ENCODE results near the gene HIBADH.
A peak's percentile ranks its signal among the peaks of the same experiment; 100 is the strongest.
"Not testable (repeated sequence)": the region's sequence is repeated elsewhere in the genome, so short reads cannot be mapped to it uniquely, and the experiment has no call there.

The HIBADH gene

GRCh38 chr7:27661811-27662489, 733 bp downstream of the HIBADH start:
- Mint-ChIP-seq H3K27me3 (ENCODE audit: low read depth) (no peaks in the 10 kb centered on the region), H3K27ac (peak overlapping the region; percentile 65), H3K36me3 (ENCODE audit: low read depth) (peaks cover 2% of the 10 kb centered on the region), H3K9me3 (no peaks in the 10 kb centered on the region), H3K4me1 (ENCODE audit: low read depth) (peaks cover 8% of the 10 kb centered on the region), H3K4me3 (peak overlapping the region; percentile 81)

- Mint-ChIP-seq H3K9me3 (no peaks in the 10 kb centered on the region), H3K27ac (no peak overlapping the region), H3K36me3 (ENCODE audit: low read depth) (peaks cover 3% of the 10 kb centered on the region), H3K27me3 (ENCODE audit: low read depth) (no peaks in the 10 kb centered on the region), H3K4me3 (no peak overlapping the region), H3K4me1 (ENCODE audit: low read depth) (peaks cover 2% of the 10 kb centered on the region)
These were observed 6.0 kb downstream of the HIBADH start for GRCh38 chr7:27656724-27657123.

- no peaks in the 10 kb centered on the region for H3K27me3 Mint-ChIP-seq (ENCODE audit: low read depth)
- H3K9me3 Mint-ChIP-seq, result no peaks in the 10 kb centered on the region
- no peak overlapping the region for H3K27ac Mint-ChIP-seq
These were observed 7.5 kb downstream of the HIBADH start for GRCh38 chr7:27655184-27655583.

DNA sequence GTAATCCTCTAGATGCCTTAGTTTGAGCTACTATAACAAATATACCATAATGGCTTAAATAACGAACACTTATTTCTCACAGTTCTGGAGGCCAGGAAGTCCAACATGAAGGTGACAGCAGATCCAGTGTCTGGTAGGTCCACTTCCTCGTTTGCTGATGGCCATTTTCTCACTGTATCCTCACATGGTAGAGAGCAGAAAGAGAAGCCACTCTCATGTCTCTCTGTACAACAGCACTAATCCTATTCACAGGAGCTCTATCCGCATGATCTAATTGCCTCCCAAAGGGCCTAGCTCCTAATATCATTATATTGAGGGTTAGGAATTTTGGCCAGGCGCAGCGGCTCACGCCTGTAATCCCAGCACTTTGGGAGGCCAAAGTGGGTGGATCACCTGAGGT, 10.2 kb downstream of the HIBADH start:
- no peaks in the 10 kb centered on the region for H3K27me3 Mint-ChIP-seq (ENCODE audit: low read depth)
- H3K4me3 Mint-ChIP-seq, result no peak overlapping the region
- no peaks in the 10 kb centered on the region for H3K4me1 Mint-ChIP-seq (ENCODE audit: low read depth)
- no peak overlapping the region for H3K27ac Mint-ChIP-seq
- H3K36me3 Mint-ChIP-seq (ENCODE audit: low read depth), result peaks cover 8% of the 10 kb centered on the region
- H3K9me3 Mint-ChIP-seq, result no peaks in the 10 kb centered on the region

More at GRCh38 chr7:27655184-27655583, 7.5 kb downstream of the HIBADH start:
- H3K36me3 Mint-ChIP-seq (ENCODE audit: low read depth), result peaks cover 3% of the 10 kb centered on the region
- H3K4me1 Mint-ChIP-seq (ENCODE audit: low read depth), result no peaks in the 10 kb centered on the region
- no peak overlapping the region for H3K4me3 Mint-ChIP-seq

- H3K4me1 Mint-ChIP-seq (ENCODE audit: low read depth), result no peaks in the 10 kb centered on the region
- no peaks in the 10 kb centered on the region for H3K27me3 Mint-ChIP-seq (ENCODE audit: low read depth)
- no peak overlapping the region for H3K4me3 Mint-ChIP-seq
- H3K27ac Mint-ChIP-seq, result no peak overlapping the region
- H3K36me3 Mint-ChIP-seq (ENCODE audit: low read depth), result peaks cover 9% of the 10 kb centered on the region
- no peaks in the 10 kb centered on the region for H3K9me3 Mint-ChIP-seq
These were observed 11.0 kb downstream of the HIBADH start for GRCh38 chr7:27651702-27652101.

DNA sequence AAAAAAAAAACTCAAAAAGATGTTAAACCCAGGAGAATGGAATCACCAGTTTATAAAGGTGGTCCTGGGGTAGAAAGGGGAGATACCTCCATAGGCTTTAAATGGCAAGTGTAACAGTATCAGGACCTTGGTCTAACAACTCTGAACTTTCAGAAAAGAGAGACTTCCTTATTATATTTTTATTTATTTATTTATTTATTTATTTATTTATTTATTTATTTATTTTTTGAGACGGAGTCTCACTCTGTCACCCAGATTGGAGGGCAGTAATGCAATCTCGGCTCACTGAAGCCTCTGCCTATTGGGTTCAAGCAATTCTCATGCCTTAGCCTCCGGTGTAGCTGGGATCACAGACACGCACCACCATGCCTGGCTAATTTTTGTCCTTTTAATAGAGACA, 12.4 kb downstream of the HIBADH start:
- H3K4me3 Mint-ChIP-seq, result no peak overlapping the region
- no peak overlapping the region for H3K27ac Mint-ChIP-seq
- no peaks in the 10 kb centered on the region for H3K4me1 Mint-ChIP-seq (ENCODE audit: low read depth)
- H3K36me3 Mint-ChIP-seq (ENCODE audit: low read depth), result peaks cover 9% of the 10 kb centered on the region
- no peaks in the 10 kb centered on the region for H3K27me3 Mint-ChIP-seq (ENCODE audit: low read depth)
- no peaks in the 10 kb centered on the region for H3K9me3 Mint-ChIP-seq

DNA sequence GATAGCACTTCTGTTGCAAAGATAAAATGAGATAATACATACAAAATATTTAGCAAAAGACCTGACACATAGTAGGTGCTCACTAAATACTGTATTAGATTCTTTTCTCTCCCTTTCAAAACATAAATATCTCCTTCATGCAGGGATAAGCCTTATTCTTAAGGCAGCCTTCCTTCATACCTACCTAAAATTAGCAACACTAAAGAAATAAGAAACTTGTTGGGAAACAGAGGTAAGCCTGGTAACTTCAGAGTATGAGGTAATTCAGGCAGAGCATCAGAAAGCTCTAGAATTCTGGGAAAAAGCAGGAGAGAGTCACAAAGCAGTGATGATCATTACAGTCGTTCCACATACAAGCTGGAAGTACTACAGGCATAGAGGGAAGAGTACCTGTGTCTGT, 15.2 kb downstream of the HIBADH start:
- Mint-ChIP-seq H3K9me3 (no peaks in the 10 kb centered on the region), H3K4me1 (ENCODE audit: low read depth) (no peaks in the 10 kb centered on the region), H3K27me3 (ENCODE audit: low read depth) (no peaks in the 10 kb centered on the region), H3K27ac (no peak overlapping the region), H3K4me3 (no peak overlapping the region), H3K36me3 (ENCODE audit: low read depth) (peaks cover 10% of the 10 kb centered on the region)

GRCh38 chr7:27647046-27647445, 15.6 kb downstream of the HIBADH start:
- H3K9me3 Mint-ChIP-seq, result no peaks in the 10 kb centered on the region
- peaks cover 10% of the 10 kb centered on the region for H3K36me3 Mint-ChIP-seq (ENCODE audit: low read depth)
- no peaks in the 10 kb centered on the region for H3K4me1 Mint-ChIP-seq (ENCODE audit: low read depth)
- no peaks in the 10 kb centered on the region for H3K27me3 Mint-ChIP-seq (ENCODE audit: low read depth)
- H3K4me3 Mint-ChIP-seq, result no peak overlapping the region
- no peak overlapping the region for H3K27ac Mint-ChIP-seq

- no peaks in the 10 kb centered on the region for H3K9me3 Mint-ChIP-seq
- no peaks in the 10 kb centered on the region for H3K27me3 Mint-ChIP-seq (ENCODE audit: low read depth)
- H3K27ac Mint-ChIP-seq, result no peak overlapping the region
- no peak overlapping the region for H3K4me3 Mint-ChIP-seq
- peaks cover 3% of the 10 kb centered on the region for H3K36me3 Mint-ChIP-seq (ENCODE audit: low read depth)
- H3K4me1 Mint-ChIP-seq (ENCODE audit: low read depth), result no peaks in the 10 kb centered on the region
These were observed 20.4 kb downstream of the HIBADH start for GRCh38 chr7:27642271-27642670.

DNA sequence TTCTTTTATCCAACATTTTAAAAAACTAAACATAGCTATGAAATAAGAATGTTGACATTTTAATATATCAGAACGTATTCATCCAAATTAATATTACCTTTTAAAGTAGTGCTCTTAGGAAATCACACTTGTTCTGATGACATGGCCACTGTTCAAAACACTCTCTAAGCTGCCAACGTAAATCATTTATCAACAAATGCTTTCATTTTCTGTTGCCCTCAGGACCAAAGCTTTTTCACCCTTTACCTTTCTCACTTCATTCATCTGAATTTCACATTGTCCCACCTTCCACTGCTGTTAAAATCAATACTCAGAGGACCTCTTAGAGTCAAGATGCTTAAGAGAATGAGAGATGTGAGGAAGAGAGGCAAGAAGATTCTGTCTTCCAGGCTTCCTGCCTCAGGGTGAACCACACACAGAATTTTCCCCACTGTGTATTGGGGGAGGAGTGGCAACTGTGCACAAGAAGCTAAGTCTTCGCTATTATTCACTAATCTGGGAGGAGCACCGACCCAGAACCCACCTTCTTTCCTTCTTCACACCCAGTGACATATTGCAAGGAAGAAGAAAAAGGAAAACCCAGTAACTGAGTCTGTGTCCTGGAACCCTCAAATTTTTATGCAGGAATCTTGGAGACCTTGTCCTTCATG, 21.0 kb downstream of the HIBADH start:
- Mint-ChIP-seq H3K27ac (no peak overlapping the region), H3K4me3 (no peak overlapping the region), H3K9me3 (no peaks in the 10 kb centered on the region), H3K36me3 (ENCODE audit: low read depth) (peaks cover 4% of the 10 kb centered on the region), H3K27me3 (ENCODE audit: low read depth) (no peaks in the 10 kb centered on the region), H3K4me1 (ENCODE audit: low read depth) (no peaks in the 10 kb centered on the region)

GRCh38 chr7:27640884-27641574, 21.7 kb downstream of the HIBADH start:
- H3K36me3 Mint-ChIP-seq (ENCODE audit: low read depth), result peaks cover 6% of the 10 kb centered on the region
- no peak overlapping the region for H3K27ac Mint-ChIP-seq
- no peak overlapping the region for H3K4me3 Mint-ChIP-seq
- H3K27me3 Mint-ChIP-seq (ENCODE audit: low read depth), result no peaks in the 10 kb centered on the region
- peaks cover 4% of the 10 kb centered on the region for H3K4me1 Mint-ChIP-seq (ENCODE audit: low read depth)
- no peaks in the 10 kb centered on the region for H3K9me3 Mint-ChIP-seq

DNA sequence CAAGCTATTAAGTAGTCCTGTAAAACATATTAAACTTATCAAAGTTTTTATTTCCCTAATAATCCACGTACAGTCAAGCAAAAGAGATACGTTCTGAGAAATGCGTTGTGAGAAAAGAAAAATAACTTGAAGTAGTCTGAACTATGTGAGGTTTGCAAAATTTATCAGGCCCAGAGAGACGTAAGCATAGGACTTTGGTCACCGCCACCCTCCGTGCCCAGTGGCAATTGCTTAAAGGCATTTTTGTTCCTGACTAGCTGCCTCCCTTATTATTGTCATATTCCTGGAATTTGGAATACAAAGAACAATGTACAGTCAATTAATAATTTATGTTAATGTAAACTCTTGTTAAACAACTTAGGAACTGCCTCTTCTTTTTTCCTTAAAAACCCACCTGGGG, 22.8 kb downstream of the HIBADH start:
- H3K9me3 Mint-ChIP-seq, result no peaks in the 10 kb centered on the region
- H3K27ac Mint-ChIP-seq, result no peak overlapping the region
- no peak overlapping the region for H3K4me3 Mint-ChIP-seq
- no peaks in the 10 kb centered on the region for H3K27me3 Mint-ChIP-seq (ENCODE audit: low read depth)
- peaks cover 6% of the 10 kb centered on the region for H3K36me3 Mint-ChIP-seq (ENCODE audit: low read depth)
- H3K4me1 Mint-ChIP-seq (ENCODE audit: low read depth), result peaks cover 4% of the 10 kb centered on the region

- not testable (repeated sequence) for H3K4me3 Mint-ChIP-seq; H3K27me3 Mint-ChIP-seq (ENCODE audit: low read depth); H3K36me3 Mint-ChIP-seq (ENCODE audit: low read depth); H3K4me1 Mint-ChIP-seq (ENCODE audit: low read depth); H3K9me3 Mint-ChIP-seq; H3K27ac Mint-ChIP-seq
These were observed 23.6 kb downstream of the HIBADH start for GRCh38 chr7:27639048-27639447.

DNA sequence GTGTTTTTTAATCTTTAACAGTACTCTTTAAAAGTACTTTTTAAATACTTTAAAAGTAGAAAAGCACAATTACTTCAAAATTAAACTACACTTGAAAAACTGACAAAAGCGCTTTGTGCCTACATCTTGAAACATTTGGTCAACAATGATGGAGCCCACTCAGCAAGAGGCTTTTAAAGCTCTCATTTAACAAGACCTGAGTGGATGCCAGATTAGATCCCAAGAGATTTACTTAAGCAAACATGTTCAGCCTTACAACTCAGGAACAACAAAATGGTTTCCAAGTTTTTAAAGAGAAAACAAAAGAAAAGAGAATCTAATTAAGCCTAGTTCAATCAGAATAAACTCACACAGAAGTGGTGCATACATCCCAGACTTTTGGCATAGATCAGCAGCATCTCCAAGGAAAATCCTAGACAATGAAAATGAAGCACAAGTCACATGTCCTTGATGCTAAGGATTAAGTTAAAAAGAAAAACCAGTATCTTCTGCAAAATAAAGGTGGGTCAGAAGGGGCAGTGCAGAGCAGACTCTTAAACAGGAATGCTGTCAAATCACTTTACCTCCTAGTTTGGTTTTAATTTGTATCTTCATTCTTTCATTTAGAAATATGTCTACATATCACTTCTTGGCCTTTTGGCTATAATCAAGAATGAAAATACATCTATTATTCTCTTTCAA, 26.2 kb downstream of the HIBADH start:
- H3K4me3 Mint-ChIP-seq, result no peak overlapping the region

GRCh38 chr7:27635728-27636127, 27.0 kb downstream of the HIBADH start:
- no peak overlapping the region for H3K4me3 Mint-ChIP-seq
- H3K36me3 Mint-ChIP-seq (ENCODE audit: low read depth), result peaks cover 5% of the 10 kb centered on the region
- no peaks in the 10 kb centered on the region for H3K27me3 Mint-ChIP-seq (ENCODE audit: low read depth)
- H3K4me1 Mint-ChIP-seq (ENCODE audit: low read depth), result peaks cover 4% of the 10 kb centered on the region
- H3K9me3 Mint-ChIP-seq, result no peaks in the 10 kb centered on the region
- no peak overlapping the region for H3K27ac Mint-ChIP-seq

More for the DNA sequence above, 26.2 kb downstream of the HIBADH start:
- Mint-ChIP-seq H3K27me3 (ENCODE audit: low read depth) (no peaks in the 10 kb centered on the region), H3K27ac (no peak overlapping the region), H3K36me3 (ENCODE audit: low read depth) (peaks cover 5% of the 10 kb centered on the region), H3K9me3 (no peaks in the 10 kb centered on the region), H3K4me1 (ENCODE audit: low read depth) (peaks cover 4% of the 10 kb centered on the region)

Data from T-helper 1 cell treated with Interleukin-12 subunit alpha and Interleukin-12 subunit beta and Interleukin-4 antibody, amounts not matched to agents 30 μg/mL and 1 μg/mL, for 36 hours (primary cell).